Thyroid gland (tissue), 4 donors: ENCODE results near the gene VANGL1.

ENCODE experiments used
- CTCF ChIP-seq, 6 experiments: fragments of 200-600 bp in 3 of 6; fragments of 450-650 bp in 3 of 6; sonication (generic) in 3 of 6; IDR thresholded peaks; one replicate each; pipeline ENCODE4 v1.5.1; 2016 to 2019; ENCODE audit warnings: antibody characterized with exemption in 6 of 6, mild to moderate bottlenecking in 2 of 6, inconsistent platforms in 1 of 6, moderate library complexity in 1 of 6
- POLR2A ChIP-seq, 2 donors: fragments of 450-650 bp; IDR thresholded peaks; one replicate each; pipeline ENCODE4 v1.6.1; 2017; ENCODE audit warnings: antibody characterized with exemption in 2 of 2, mild to moderate bottlenecking in 2 of 2, moderate library complexity in 1 of 2

GRCh38 chr1:115654125-115654524, 12.4 kb downstream of the VANGL1 start:
- TF ChIP-seq POLR2A (IDR thresholded peaks at IDR 0.05) (no peak), CTCF (IDR thresholded peaks at IDR 0.05) (no peak)
